Psoas muscle (tissue), 8 donors: ENCODE results near the gene WIPF3. TPM values are rescaled to one million over a fixed set of nuclear protein-coding genes. Genes with fewer than 3 reads are reported as not detected.

ENCODE experiments used
- ATAC-seq, 4 donors: fragments of 200-7000 bp; cut with Tn5 transposase; one replicate each; pipeline ENCODE4 v1.9.1; 2020; ENCODE audit warnings: moderate library complexity in 3 of 4, mild to moderate bottlenecking in 2 of 4
- DNase-seq, 2 donors: peaks; one replicate each; pipeline ENCODE4 v3.0.0-alpha.2; 2020
- H3K27ac ChIP-seq: fragments of 200-600 bp; one replicate; pipeline ENCODE4 v1.8.0; 2022
- H3K27me3 ChIP-seq, 3 donors: fragments of 200-600 bp in 1 of 3; one replicate each; pipeline versions ENCODE4 v1.6.1 to v1.8.0; 2013 to 2022; ENCODE audit warnings: low read length in 2 of 3, mild to moderate bottlenecking in 2 of 3, moderate library complexity in 1 of 3; ENCODE audit not compliant: insufficient read depth in 3 of 3
- H3K36me3 ChIP-seq, 2 donors: fragments of 200-600 bp in 1 of 2; one replicate each; pipeline versions ENCODE4 v1.6.1 to v1.8.0; 2013 to 2022; ENCODE audit warnings: low read depth in 1 of 2, mild to moderate bottlenecking in 1 of 2, moderate library complexity in 1 of 2; ENCODE audit not compliant: insufficient read depth in 1 of 2
- H3K4me1 ChIP-seq: fragments of 200-600 bp; one replicate; pipeline ENCODE4 v1.8.0; 2022
- H3K4me3 ChIP-seq: fragments of 200-600 bp; one replicate; pipeline ENCODE4 v1.8.0; 2022; ENCODE audit warnings: mild to moderate bottlenecking
- H3K9me3 ChIP-seq: fragments of 200-600 bp; one replicate; pipeline ENCODE4 v1.8.0; 2022
- WGBS, 3 donors: extraction: QIAGEN DNeasy Blood & Tissue Kit; methylation state at CpG; one replicate each; pipeline versions ENCODE4 v1.1.6 to v1.1.7; 2013; 5-methylcytosine and 5-hydroxymethylcytosine counted together
- intact Hi-C, 2 donors: fragments of 100-400 bp; cut with DNase I; formaldehyde crosslinking; loops; one replicate each; pipeline versions ENCODE4 v1.11.0 to v1.14.2; 2022
- polyA plus RNA-seq, 3 donors: library from polyadenylated mRNA; stranded (reverse); fragments of 200-250 nt; gene quantifications; one replicate each; pipeline ENCODE4 v1.2.3, GENCODE V29; 2013
- total RNA-seq, 4 donors: library from RNA; stranded (reverse); fragmentation: NEBNext Ultra II Directional in 2 of 4; extraction: Animal tissue kit (Norgen Biotek cat#: 25700) in 2 of 4; gene quantifications; one replicate each; pipeline versions ENCODE4 v1.2.1 to v1.2.4, GENCODE V29; 2021 to 2023
- TF ChIP-seq, protein P1 (sequence below): fragments of 200-600 bp; IDR thresholded peaks from one replicate; pipeline ENCODE4 v1.8.0; 2022; ENCODE audit warnings: antibody characterized with exemption
- donor health status: healthy with polysubstance abuse.
- donor health status: DM: no; HTN: no; CAD: no; lungs with moderate emphysema.
- donor health status: Bipolar disorder and iron deficiency.
- donor health status: healthy.
- donor health status: DM: yes; HTN: yes; CAD: no.
- donor health status: DM: no; HTN: no; CAD: no.
- donor health status: DM: no; HTN: no; CAD: no.
- donor health status: DM: yes; HTN: yes; CAD: no.

WIPF3 gene
- total and polyA plus RNA-seq, 7 donors = 3.3 to 30.7 (median 18.5) TPM

DNA sequence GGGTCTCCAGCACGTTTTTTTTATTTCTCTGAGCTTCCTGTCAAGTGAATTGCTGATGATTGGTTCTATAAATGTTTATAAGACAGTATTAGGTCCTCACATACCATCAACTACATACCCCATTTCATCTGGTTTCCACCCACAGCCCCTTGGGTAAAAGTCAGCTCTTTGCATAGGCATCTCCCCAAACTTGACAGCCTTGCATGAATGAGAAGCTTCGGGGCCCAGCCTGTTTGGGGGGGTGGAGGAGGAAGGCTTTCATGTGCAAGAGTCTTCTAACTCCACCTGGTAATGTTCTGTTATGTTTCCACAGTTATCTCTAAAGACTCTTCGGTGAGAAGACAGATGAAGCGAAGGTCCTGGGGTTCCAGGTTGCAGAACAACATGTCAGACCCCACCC is 107.9 kb downstream of the WIPF3 start:
- TF ChIP-seq, protein P1, sequence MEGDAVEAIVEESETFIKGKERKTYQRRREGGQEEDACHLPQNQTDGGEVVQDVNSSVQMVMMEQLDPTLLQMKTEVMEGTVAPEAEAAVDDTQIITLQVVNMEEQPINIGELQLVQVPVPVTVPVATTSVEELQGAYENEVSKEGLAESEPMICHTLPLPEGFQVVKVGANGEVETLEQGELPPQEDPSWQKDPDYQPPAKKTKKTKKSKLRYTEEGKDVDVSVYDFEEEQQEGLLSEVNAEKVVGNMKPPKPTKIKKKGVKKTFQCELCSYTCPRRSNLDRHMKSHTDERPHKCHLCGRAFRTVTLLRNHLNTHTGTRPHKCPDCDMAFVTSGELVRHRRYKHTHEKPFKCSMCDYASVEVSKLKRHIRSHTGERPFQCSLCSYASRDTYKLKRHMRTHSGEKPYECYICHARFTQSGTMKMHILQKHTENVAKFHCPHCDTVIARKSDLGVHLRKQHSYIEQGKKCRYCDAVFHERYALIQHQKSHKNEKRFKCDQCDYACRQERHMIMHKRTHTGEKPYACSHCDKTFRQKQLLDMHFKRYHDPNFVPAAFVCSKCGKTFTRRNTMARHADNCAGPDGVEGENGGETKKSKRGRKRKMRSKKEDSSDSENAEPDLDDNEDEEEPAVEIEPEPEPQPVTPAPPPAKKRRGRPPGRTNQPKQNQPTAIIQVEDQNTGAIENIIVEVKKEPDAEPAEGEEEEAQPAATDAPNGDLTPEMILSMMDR = no peak
- DNase-seq (no peak), ATAC-seq (no peak)
- no peak overlapping the region for H3K27ac ChIP-seq
- WGBS, 3 donors = 88 to 93% (median 92%) methylated on average over 4 of the region's 4 CpGs
- H3K36me3 ChIP-seq = peaks cover 0 to 42% of the 10 kb centered on the region in 2 donors
- H3K4me1 ChIP-seq = no peaks in the 10 kb centered on the region
- no peak overlapping the region for H3K4me3 ChIP-seq
- intact Hi-C loops = no loop called here
- no peaks in the 10 kb centered on the region for H3K27me3 ChIP-seq
- H3K9me3 ChIP-seq = no peaks in the 10 kb centered on the region

DNA sequence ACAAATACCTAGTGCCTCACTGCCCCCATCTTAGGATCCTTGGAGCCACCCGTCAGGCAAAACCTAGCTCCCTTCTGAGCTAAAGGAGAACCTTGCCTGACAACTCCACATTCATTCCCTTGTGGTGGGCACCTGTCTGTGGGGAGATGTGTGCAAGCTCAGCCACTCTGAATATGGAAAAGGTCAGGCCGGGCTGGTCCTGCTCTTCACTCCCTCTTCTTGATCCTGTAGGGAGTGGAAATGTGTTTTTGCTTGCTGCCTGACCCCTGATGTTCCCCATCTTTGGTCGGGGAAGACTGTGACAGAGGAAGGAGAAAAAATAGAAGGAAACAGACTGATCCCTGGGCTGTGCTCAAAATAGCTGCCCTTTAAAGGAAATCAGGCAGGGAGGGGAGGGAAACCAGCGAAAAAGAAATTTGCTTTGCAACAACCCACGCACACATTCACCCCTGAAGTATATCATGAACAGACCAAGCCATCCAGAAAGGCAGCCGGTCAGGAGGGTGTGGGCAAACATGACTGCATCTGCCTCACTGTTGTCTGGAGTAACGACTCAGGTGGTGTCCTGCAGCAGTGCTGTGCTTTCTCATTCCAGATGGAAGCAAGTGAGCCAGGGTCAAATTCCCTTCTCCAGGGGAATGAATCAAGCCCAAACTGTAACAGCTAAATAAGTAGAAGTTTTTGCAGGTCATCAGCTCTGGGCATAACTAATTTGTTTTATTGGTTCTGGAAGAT is 109.3 kb downstream of the WIPF3 start:
- ATAC-seq (no peak), DNase-seq (no peak)
- H3K9me3 ChIP-seq = no peaks in the 10 kb centered on the region
- no peaks in the 10 kb centered on the region for H3K4me1 ChIP-seq
- TF ChIP-seq, protein P1 = no peak
- H3K27me3 ChIP-seq = no peaks in the 10 kb centered on the region
- H3K4me3 ChIP-seq = no peak overlapping the region
- no peak overlapping the region for H3K27ac ChIP-seq
- intact Hi-C loops = no loop called here
- peaks cover 0 to 34% of the 10 kb centered on the region in 2 donors for H3K36me3 ChIP-seq
- 34 to 54% (median 39%) methylated on average over 7 of the region's 7 CpGs for WGBS, 3 donors

DNA sequence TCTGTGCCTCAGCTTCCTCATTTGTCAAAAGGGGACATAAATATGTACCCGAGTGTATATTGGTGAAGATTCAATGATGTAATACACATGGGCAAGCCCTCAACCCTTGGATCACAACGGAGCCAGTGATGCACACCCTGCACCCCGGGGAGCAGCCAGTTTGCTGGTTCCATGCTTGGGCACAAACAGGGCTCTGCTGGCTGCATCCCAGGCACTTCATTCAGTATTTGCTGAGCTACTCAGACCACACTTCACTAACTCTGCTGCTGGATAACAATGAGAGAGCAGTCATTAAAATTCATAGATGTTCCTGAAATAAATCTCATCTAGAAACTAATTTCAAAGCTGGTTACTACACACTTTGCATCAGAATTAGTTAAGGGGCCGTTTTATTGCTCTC is 111.3 kb downstream of the WIPF3 start:
- WGBS, 3 donors = 50 to 71% (median 65%) methylated on average over 4 of the region's 4 CpGs
- ATAC-seq = no peak
- TF ChIP-seq, protein P1 = no peak
- no peaks in the 10 kb centered on the region for H3K9me3 ChIP-seq
- H3K36me3 ChIP-seq = peaks cover 0 to 21% of the 10 kb centered on the region in 2 donors
- no peak for DNase-seq
- H3K4me3 ChIP-seq = no peak overlapping the region
- no peak overlapping the region for H3K27ac ChIP-seq
- H3K27me3 ChIP-seq = no peaks in the 10 kb centered on the region
- intact Hi-C loops = no loop called here
- H3K4me1 ChIP-seq = no peaks in the 10 kb centered on the region

DNA sequence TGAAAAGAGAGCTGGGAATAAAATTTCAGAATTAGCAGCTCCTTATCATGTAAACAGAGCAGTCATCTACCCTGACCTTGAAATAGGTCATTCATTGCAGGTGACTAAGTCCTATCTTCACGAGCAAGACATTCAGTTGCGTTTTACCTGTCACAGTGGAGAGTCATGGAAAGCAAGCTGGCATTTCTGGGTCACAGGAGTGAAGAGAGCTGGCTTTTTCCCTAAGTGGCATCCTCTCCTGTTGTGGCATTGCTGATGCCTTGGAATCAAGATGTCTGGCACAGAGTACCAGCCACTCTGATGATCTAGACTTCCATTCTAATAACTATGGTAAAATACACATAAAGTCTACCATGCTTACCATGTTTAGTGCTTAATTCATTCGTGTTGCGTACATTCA is 112.5 kb downstream of the WIPF3 start:
- TF ChIP-seq, protein P1 = no peak
- intact Hi-C loops = no loop called here
- WGBS, 3 donors = 77 to 84% (median 80%) methylated on average over 4 of the region's 4 CpGs
- no peak for DNase-seq
- Histone ChIP-seq H3K27me3 (no peaks in the 10 kb centered on the region), H3K4me1 (no peaks in the 10 kb centered on the region), H3K9me3 (no peaks in the 10 kb centered on the region), H3K27ac (no peak overlapping the region), H3K4me3 (no peak overlapping the region), H3K36me3 (peaks cover 0 to 17% of the 10 kb centered on the region in 2 donors)
- ATAC-seq = no peak

DNA sequence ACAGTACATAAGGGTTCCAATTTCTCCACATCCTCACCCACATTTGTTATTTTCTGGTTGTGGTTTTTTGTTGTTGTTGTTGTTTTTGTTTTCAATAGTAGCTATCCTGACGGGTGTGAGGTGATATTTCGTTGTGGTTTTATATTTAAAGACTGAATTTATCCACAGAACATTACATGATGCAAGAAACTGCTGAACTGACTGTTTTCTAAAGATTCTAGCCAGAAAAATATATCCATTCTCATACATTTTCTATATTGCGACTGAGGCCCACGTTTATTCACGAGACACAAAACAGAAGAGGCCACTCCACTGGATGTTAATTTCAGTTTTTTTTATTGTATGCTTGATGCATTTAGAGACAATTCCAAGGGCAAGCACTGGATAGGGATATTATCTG is 113.5 kb downstream of the WIPF3 start:
- Histone ChIP-seq H3K9me3 (no peaks in the 10 kb centered on the region), H3K4me3 (no peak overlapping the region), H3K36me3 (peaks cover 0 to 7% of the 10 kb centered on the region in 2 donors), H3K27ac (no peak overlapping the region), H3K27me3 (no peaks in the 10 kb centered on the region), H3K4me1 (no peaks in the 10 kb centered on the region)
- 89 to 91% (median 90%) methylated on average over 5 of the region's 5 CpGs for WGBS, 3 donors
- intact Hi-C loops = loop anchor here (2.0 to 5.0 kb wide), 4 partner anchors 112 to 282 kb away; partner anchors contain the start of gene WIPF3 (in 1 of the 2)
- ATAC-seq = no peak
- TF ChIP-seq, protein P1 = no peak
- no peak for DNase-seq
